Gastroesophageal sphincter (tissue), 3 donors: Measurements from ENCODE around the gene PAQR9.

Experiments used
- EP300 ChIP-seq: sonication (generic); formaldehyde crosslinking; IDR thresholded peaks from one replicate; pipeline ENCODE4 v1.6.1; 2017; ENCODE audit warnings: antibody characterized with exemption, mild to moderate bottlenecking
- POLR2A ChIP-seq, 2 donors: fragments of 450-650 bp; IDR thresholded peaks; one replicate each; pipeline ENCODE4 v1.6.1; 2017; ENCODE audit warnings: antibody characterized with exemption in 2 of 2, mild to moderate bottlenecking in 2 of 2, moderate library complexity in 1 of 2
- TF ChIP-seq, protein P1 (sequence below), 4 experiments: fragments of 200-600 bp in 2 of 4; fragments of 450-650 bp in 2 of 4; sonication (generic) in 1 of 4; IDR thresholded peaks; one replicate each; pipeline ENCODE4 v1.5.1; 2017 to 2019; ENCODE audit warnings: antibody characterized with exemption in 4 of 4, mild to moderate bottlenecking in 2 of 4, moderate library complexity in 2 of 4

DNA sequence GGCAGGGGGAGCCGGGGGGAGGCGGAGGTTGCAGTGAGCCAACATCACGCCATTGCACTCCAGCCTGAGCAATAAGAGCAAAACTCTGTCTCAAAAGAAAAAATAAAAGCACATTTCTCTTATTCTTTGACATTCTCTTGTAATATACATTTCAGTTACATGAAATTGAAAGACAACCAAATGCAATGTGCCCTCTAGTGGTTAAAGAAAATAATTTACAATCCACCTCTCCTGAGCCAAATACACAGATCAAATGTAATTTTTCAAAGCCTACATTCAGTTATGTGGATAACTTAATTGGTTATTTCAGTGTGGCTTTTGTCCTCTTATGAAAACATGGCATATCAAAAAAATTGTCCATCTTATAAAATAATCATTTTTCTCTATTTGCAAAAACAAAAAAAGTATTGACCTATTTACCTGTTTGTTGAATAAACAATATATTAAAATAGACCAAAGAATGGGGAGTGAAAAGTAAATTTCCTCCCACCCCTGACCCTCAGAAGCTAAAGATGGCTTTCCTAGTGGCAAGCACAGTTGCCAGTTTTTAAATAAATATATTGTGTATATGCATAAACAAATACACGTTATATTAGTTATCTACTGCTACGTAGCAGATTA is 23.7 kb upstream of the PAQR9 start:
- TF ChIP-seq POLR2A (IDR thresholded peaks at IDR 0.05) (no peak), EP300 (no peak)
- TF ChIP-seq, protein P1, sequence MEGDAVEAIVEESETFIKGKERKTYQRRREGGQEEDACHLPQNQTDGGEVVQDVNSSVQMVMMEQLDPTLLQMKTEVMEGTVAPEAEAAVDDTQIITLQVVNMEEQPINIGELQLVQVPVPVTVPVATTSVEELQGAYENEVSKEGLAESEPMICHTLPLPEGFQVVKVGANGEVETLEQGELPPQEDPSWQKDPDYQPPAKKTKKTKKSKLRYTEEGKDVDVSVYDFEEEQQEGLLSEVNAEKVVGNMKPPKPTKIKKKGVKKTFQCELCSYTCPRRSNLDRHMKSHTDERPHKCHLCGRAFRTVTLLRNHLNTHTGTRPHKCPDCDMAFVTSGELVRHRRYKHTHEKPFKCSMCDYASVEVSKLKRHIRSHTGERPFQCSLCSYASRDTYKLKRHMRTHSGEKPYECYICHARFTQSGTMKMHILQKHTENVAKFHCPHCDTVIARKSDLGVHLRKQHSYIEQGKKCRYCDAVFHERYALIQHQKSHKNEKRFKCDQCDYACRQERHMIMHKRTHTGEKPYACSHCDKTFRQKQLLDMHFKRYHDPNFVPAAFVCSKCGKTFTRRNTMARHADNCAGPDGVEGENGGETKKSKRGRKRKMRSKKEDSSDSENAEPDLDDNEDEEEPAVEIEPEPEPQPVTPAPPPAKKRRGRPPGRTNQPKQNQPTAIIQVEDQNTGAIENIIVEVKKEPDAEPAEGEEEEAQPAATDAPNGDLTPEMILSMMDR (IDR thresholded peaks at IDR 0.05), result peak; percentile 57 to 69 (median 64)
